ENCODE data around the gene GPR78.

GRCh38 chr4:8559011-8559410 is 21.2 kb upstream of the GPR78 start:
- TF ChIP-seq CTCF (IDR thresholded peaks at IDR 0.05; ENCODE audit: low read depth, low read length) (no peak), EZH2phosphoT487 (IDR thresholded peaks at IDR 0.05; ENCODE audit: low read depth) (no peak)
